Subcutaneous abdominal adipose tissue (tissue), 5 donors: ENCODE data around the gene RAD17.
"Not testable (repeated sequence)": the region's sequence is repeated elsewhere in the genome, so short reads cannot be mapped to it uniquely, and the experiment has no call there.

Experiments
- H3K27ac ChIP-seq: one replicate; pipeline ENCODE4 v1.7.0; 2013; ENCODE audit warnings: low read depth, mild to moderate bottlenecking, inconsistent platforms, low read length, moderate library complexity
- H3K27me3 ChIP-seq, 5 donors: one replicate each; pipeline ENCODE4 v1.7.0; 2013; ENCODE audit warnings: low read length in 5 of 5, inconsistent platforms in 1 of 5; ENCODE audit not compliant: control insufficient read depth in 5 of 5, insufficient read depth in 4 of 5
- H3K36me3 ChIP-seq, 5 donors: one replicate each; pipeline ENCODE4 v1.7.0; 2013; ENCODE audit warnings: low read length in 5 of 5; ENCODE audit not compliant: control insufficient read depth in 5 of 5, insufficient read depth in 5 of 5
- H3K4me1 ChIP-seq, 5 donors: one replicate each; pipeline ENCODE4 v1.7.0; 2013; ENCODE audit warnings: low read length in 5 of 5, mild to moderate bottlenecking in 3 of 5, moderate library complexity in 1 of 5; ENCODE audit not compliant: control insufficient read depth in 5 of 5, insufficient read depth in 5 of 5
- H3K4me3 ChIP-seq, 5 donors: one replicate each; pipeline ENCODE4 v1.7.0; 2013; ENCODE audit warnings: low read length in 5 of 5, low read depth in 1 of 5
- H3K9ac ChIP-seq, 5 donors: one replicate each; pipeline ENCODE4 v1.7.0; 2013; ENCODE audit warnings: low read length in 5 of 5, mild to moderate bottlenecking in 4 of 5, moderate library complexity in 3 of 5
- H3K9me3 ChIP-seq, 5 donors: one replicate each; pipeline ENCODE4 v1.7.0; 2013; ENCODE audit warnings: low read length in 5 of 5; ENCODE audit not compliant: control insufficient read depth in 5 of 5
- donor health status: healthy.
- donor health status: healthy.
- donor health status: healthy.
- donor health status: healthy.
- donor health status: healthy.

RAD17 gene

GRCh38 chr5:69350664-69351063 lies 19.0 kb upstream of the RAD17 start:
- Histone ChIP-seq H3K4me3 (no peak overlapping the region), H3K36me3 (peaks cover 27 to 55% (median 39%) of the 10 kb centered on the region in 5 donors), H3K27me3 (no peaks in the 10 kb centered on the region)

GRCh38 chr5:69359699-69360098 lies 9.9 kb upstream of the RAD17 start:
- H3K9ac ChIP-seq = no peak overlapping the region
- no peaks in the 10 kb centered on the region for H3K4me1 ChIP-seq
- H3K36me3 ChIP-seq = peaks cover 4 to 37% (median 14%) of the 10 kb centered on the region in 5 donors
- no peaks in the 10 kb centered on the region for H3K27me3 ChIP-seq
- H3K27ac ChIP-seq = no peak overlapping the region
- no peaks in the 10 kb centered on the region for H3K9me3 ChIP-seq
- no peak overlapping the region for H3K4me3 ChIP-seq

More at GRCh38 chr5:69350664-69351063, 19.0 kb upstream of the RAD17 start:
- no peak overlapping the region for H3K27ac ChIP-seq
- no peak overlapping the region for H3K9ac ChIP-seq
- H3K4me1 ChIP-seq = no peaks in the 10 kb centered on the region
- no peaks in the 10 kb centered on the region for H3K9me3 ChIP-seq

- H3K36me3 ChIP-seq = peaks cover 11 to 37% (median 16%) of the 10 kb centered on the region in 5 donors
- H3K9me3 ChIP-seq = no peaks in the 10 kb centered on the region
- H3K9ac ChIP-seq = no peak overlapping the region
- H3K27ac ChIP-seq = no peak overlapping the region
- H3K4me1 ChIP-seq = no peaks in the 10 kb centered on the region
- no peak overlapping the region for H3K4me3 ChIP-seq
- no peaks in the 10 kb centered on the region for H3K27me3 ChIP-seq
Measured at GRCh38 chr5:69360442-69360841, 9.2 kb upstream of the RAD17 start.

- no peak overlapping the region for H3K9ac ChIP-seq
- peaks cover 15 to 43% (median 27%) of the 10 kb centered on the region in 5 donors for H3K36me3 ChIP-seq
- no peak overlapping the region for H3K4me3 ChIP-seq
- peaks cover 0 to 15% (median 13%) of the 10 kb centered on the region in 5 donors for H3K4me1 ChIP-seq
- no peaks in the 10 kb centered on the region for H3K27me3 ChIP-seq
- no peak overlapping the region for H3K27ac ChIP-seq
- H3K9me3 ChIP-seq = no peaks in the 10 kb centered on the region
Measured at GRCh38 chr5:69364414-69364813, 5.2 kb upstream of the RAD17 start.

DNA sequence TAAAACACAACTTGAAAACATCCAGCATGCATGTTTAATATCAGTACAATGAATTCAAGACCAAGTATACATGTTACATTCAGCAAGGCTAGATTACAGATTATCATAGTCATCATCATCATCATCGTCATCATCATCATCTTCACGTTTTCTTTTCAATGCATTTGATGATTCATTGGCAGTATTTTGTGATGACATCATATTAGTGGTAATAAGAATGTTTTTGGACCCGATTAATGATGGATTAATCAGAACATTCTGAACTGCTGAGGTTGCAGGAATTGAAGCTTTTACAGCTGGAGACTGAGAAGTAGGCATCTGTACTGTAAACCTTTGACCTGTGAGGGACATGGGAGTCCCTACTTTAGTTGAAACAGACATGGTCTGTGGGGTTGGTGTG lies 4.8 kb upstream of the RAD17 start:
- peaks cover 0 to 15% (median 13%) of the 10 kb centered on the region in 5 donors for H3K4me1 ChIP-seq
- H3K36me3 ChIP-seq = peaks cover 15 to 43% (median 27%) of the 10 kb centered on the region in 5 donors
- H3K9me3 ChIP-seq = no peaks in the 10 kb centered on the region

GRCh38 chr5:69367697-69368279 lies 1.8 kb upstream of the RAD17 start:
- Histone ChIP-seq H3K27me3 (no peaks in the 10 kb centered on the region), H3K4me3 (peak overlapping the region in 4 of 5 donors; percentile 90 to 98 (median 94)), H3K27ac (peak overlapping the region; percentile 99), H3K9ac (peak overlapping the region in 4 of 5 donors; percentile 20 to 99 (median 92)), H3K9me3 (no peaks in the 10 kb centered on the region), H3K4me1 (peaks cover 0 to 27% (median 25%) of the 10 kb centered on the region in 5 donors), H3K36me3 (peaks cover 12 to 34% (median 22%) of the 10 kb centered on the region in 5 donors)

More for the DNA sequence above, 4.8 kb upstream of the RAD17 start:
- H3K4me3 ChIP-seq = no peak overlapping the region
- H3K27me3 ChIP-seq = no peaks in the 10 kb centered on the region
- H3K27ac ChIP-seq = peak overlapping the region; percentile 14
- H3K9ac ChIP-seq = no peak overlapping the region

- peak overlapping the region; percentile 90 to 98 (median 93) for H3K4me3 ChIP-seq
Measured at GRCh38 chr5:69368458-69369339, 919 bp upstream of the RAD17 start.

DNA sequence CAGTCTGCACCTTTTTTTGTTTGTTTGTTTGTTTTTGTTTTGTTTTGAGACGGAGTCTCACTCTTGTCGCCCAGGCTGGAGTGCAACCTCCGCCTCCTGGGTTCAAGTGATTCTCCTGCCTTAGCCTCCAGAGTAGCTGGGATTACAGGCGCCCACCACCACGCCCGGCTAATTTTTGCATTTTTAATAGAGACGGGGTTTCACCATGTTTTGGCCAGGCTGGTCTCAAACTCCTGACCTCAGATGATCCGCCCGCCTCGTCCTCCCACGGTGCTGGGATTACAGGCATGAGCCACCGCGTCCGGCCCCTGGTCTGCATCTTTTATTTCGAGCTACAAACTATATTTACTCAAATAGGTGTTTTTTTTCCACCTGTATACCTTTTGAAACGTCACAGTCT lies 717 bp downstream of the RAD17 start:
- Histone ChIP-seq H3K4me1 (peaks cover 0 to 27% (median 25%) of the 10 kb centered on the region in 5 donors), H3K27ac (peak overlapping the region; percentile 99), H3K9ac (peak overlapping the region in 4 of 5 donors; percentile 88 to 99 (median 93))

More at GRCh38 chr5:69368458-69369339, 919 bp upstream of the RAD17 start:
- Histone ChIP-seq H3K9ac (peak overlapping the region; percentile 88 to 99 (median 91)), H3K9me3 (no peaks in the 10 kb centered on the region), H3K4me1 (peaks cover 0 to 27% (median 25%) of the 10 kb centered on the region in 5 donors), H3K27me3 (no peaks in the 10 kb centered on the region), H3K36me3 (peaks cover 12 to 28% (median 20%) of the 10 kb centered on the region in 5 donors), H3K27ac (peak overlapping the region; percentile 99)

DNA sequence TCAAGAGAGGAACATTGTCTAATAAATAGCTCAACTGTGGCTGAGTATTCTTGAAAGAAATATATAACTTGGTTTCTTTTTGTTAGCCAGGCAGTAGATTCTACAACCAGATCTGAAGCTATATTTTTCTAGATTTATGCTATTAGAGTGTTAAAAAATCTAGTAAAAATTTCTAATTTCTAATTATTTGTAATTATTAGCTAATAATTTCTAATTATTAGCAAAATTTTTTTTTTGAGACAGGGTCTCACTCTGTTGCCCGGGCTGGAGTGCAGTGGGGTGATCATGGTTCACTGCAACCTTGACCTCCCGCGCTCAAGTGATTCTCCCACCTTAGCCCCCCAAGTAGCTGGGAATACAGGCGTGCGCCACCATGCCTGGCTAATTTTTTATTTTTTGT lies 2.8 kb downstream of the RAD17 start:
- no peaks in the 10 kb centered on the region for H3K9me3 ChIP-seq
- peak overlapping the region in 1 of 5 donors; percentile 39 for H3K9ac ChIP-seq
- no peak overlapping the region for H3K4me3 ChIP-seq
- no peak overlapping the region for H3K27ac ChIP-seq
- peaks cover 0 to 27% (median 25%) of the 10 kb centered on the region in 5 donors for H3K4me1 ChIP-seq
- H3K27me3 ChIP-seq = no peaks in the 10 kb centered on the region
- H3K36me3 ChIP-seq = peaks cover 18 to 25% (median 20%) of the 10 kb centered on the region in 5 donors

More for the DNA sequence above, 717 bp downstream of the RAD17 start:
- not testable (repeated sequence) for H3K9me3 ChIP-seq, H3K27me3 ChIP-seq
- Histone ChIP-seq H3K36me3 (peaks cover 9 to 26% (median 18%) of the 10 kb centered on the region in 5 donors), H3K4me3 (peak overlapping the region; percentile 90 to 98 (median 91))
